Measurements from ENCODE around the gene C19orf33. TPM values are rescaled to one million over a fixed set of nuclear protein-coding genes. Genes with fewer than 3 reads are reported as not detected.

C19orf33 gene
- total and polyA plus RNA-seq, 2 of the 8 experiments (the other 6 are each of a cell fraction or from before 2014, with no cell fraction given): 6.0 to 36.0 TPM

DNA sequence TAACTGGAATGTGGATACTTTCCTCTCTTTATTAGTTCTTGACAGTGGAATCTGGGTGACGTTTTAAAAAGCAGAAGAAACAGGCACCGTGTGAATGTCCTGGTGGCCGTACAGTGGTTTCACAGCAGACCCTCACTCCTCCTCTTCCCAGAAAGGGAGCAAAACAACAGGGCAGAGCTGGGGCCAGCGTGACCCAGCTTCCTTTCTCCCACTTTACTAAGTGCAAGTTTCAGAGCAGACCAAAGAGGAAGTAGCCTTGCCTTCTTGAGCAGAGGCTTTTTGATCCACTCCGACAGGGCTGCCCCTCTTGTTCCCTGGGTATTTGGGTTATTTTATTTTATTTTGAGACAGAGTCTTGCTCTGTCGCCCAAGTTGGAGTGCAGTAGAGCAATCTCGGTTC, 19.6 kb upstream of the C19orf33 start:
- 91% methylated on average over 7 of the region's 7 CpGs; no CpG with 5 or more reads in 1 of the 2 experiments for WGBS, 2 experiments (ENCODE audit: extremely low coverage in 1 of 2, insufficient coverage in 1 of 2, insufficient read length in 1 of 2, insufficient replicate concordance in 2 of 2, low coverage in 1 of 2, low lambda C conversion rate in 2 of 2, missing lambda C conversion rate in 1 of 2)
- Histone ChIP-seq H3K18ac (ENCODE audit: extremely low read depth, low read length) (no peak overlapping the region), H4K5ac (ENCODE audit: insufficient read length, low read depth, low read length) (no peak overlapping the region), H2BK20ac (ENCODE audit: low read length) (no peak overlapping the region), H3K4ac (replicated peaks; ENCODE audit: insufficient read length, low read depth, low read length) (no peak overlapping the region), H3K79me1 (ENCODE audit: low read depth, low read length) (peaks cover 20% of the 10 kb centered on the region), H4K20me1 (replicated peaks in 1 of 2; ENCODE audit: control insufficient read depth in 1 of 2, insufficient read depth in 2 of 2, low read length in 2 of 2) (peaks cover 17 to 30% of the 10 kb centered on the region in 2 experiments), H2BK5ac (ENCODE audit: low read depth, low read length) (no peak overlapping the region), H2BK120ac (replicated peaks; ENCODE audit: low read depth, low read length) (no peak overlapping the region), H3K23me2 (ENCODE audit: low read depth, low read length) (no peaks in the 10 kb centered on the region), H3K14ac (ENCODE audit: insufficient read length) (no peak overlapping the region), H2AFZ (ENCODE audit: low read length) (no peak overlapping the region), H4K91ac (replicated peaks; ENCODE audit: insufficient read length, low read length) (no peak overlapping the region), H3K79me2 (ENCODE audit: control insufficient read depth in 1 of 2, insufficient read depth in 2 of 2, low read length in 2 of 2) (peaks cover 3 to 38% of the 10 kb centered on the region in 2 experiments; a peak in 3 of 4 replicates), H3K4me1 (replicated peaks in 1 of 4; ENCODE audit: control insufficient read depth in 3 of 4, insufficient read depth in 4 of 4, low read length in 3 of 4) (no peaks in the 10 kb centered on the region), H3K4me3 (ENCODE audit: extremely low read depth in 1 of 4, insufficient read depth in 2 of 4, low read depth in 3 of 4, low read length in 4 of 4) (no peak overlapping the region), H3K27me3 (replicated peaks in 1 of 4; ENCODE audit: control insufficient read depth in 3 of 4, extremely low read depth in 1 of 4, insufficient read depth in 3 of 4, low read length in 3 of 4) (no peaks in the 10 kb centered on the region), H3K27ac (ENCODE audit: low read depth, low read length) (no peak overlapping the region), H3K56ac (replicated peaks; ENCODE audit: insufficient read length, low read depth, low read length) (no peak overlapping the region), H2BK15ac (ENCODE audit: low read length) (no peak overlapping the region), H3K36me3 (ENCODE audit: control insufficient read depth in 2 of 4, insufficient read depth in 4 of 4, low read length in 3 of 4) (peaks cover 8 to 42% (median 20%) of the 10 kb centered on the region in 4 experiments), H2AK5ac (ENCODE audit: low read depth, low read length) (no peak overlapping the region), H3K23ac (ENCODE audit: insufficient read length) (no peak overlapping the region), H4K8ac (ENCODE audit: extremely low read depth, insufficient read depth, low read length) (no peak overlapping the region), H3K9me3 (ENCODE audit: insufficient read depth in 2 of 2, low read depth in 1 of 2, low read length in 1 of 2) (no peaks in the 10 kb centered on the region), H3K9ac (replicated peaks in 1 of 4; ENCODE audit: extremely low read depth in 1 of 4, low read depth in 3 of 4, low read length in 3 of 4) (no peak overlapping the region), H3K4me2 (ENCODE audit: insufficient read depth in 1 of 2, low read depth in 2 of 2, low read length in 2 of 2) (no peak overlapping the region), H2BK12ac (ENCODE audit: low read depth, low read length) (no peak overlapping the region)
- TF ChIP-seq ZNF274 (IDR thresholded peaks at IDR 0.05; ENCODE audit: borderline replicate concordance, extremely low read depth, low read length) (no peak), TAF7 (optimal IDR thresholded peaks at IDR 0.05; ENCODE audit: borderline replicate concordance, low read depth, low read length) (no peak), POLR2A (IDR thresholded peaks at IDR 0.05; ENCODE audit: control extremely low read depth in 1 of 2, low read depth in 2 of 2, low read length in 2 of 2) (no peak), CTBP2 (IDR thresholded peaks at IDR 0.05; ENCODE audit: borderline replicate concordance, insufficient read depth, insufficient read length, low read length) (no peak), POU5F1 (IDR thresholded peaks at IDR 0.05; ENCODE audit: low read depth, low read length) (no peak), KDM5A (IDR thresholded peaks at IDR 0.05; ENCODE audit: low read length) (no peak), JUND (IDR thresholded peaks at IDR 0.05; ENCODE audit: low read length) (no peak), RFX5 (IDR thresholded peaks at IDR 0.05; ENCODE audit: borderline replicate concordance, low read depth, low read length) (no peak), EZH2 (IDR thresholded peaks at IDR 0.05; ENCODE audit: low read depth, low read length, severe bottlenecking) (no peak), SAP30 (IDR thresholded peaks at IDR 0.05; ENCODE audit: insufficient read depth, insufficient replicate concordance, low read length) (no peak)
- TF ChIP-seq, protein P1, sequence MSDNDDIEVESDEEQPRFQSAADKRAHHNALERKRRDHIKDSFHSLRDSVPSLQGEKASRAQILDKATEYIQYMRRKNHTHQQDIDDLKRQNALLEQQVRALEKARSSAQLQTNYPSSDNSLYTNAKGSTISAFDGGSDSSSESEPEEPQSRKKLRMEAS (IDR thresholded peaks at IDR 0.05): no peak
- ChIA-PET CTCF (ENCODE audit: partially characterized antibody) (interaction anchor here (1.2 to 2.3 kb wide), 5 partner anchors 11 to 41 kb away, joined by 4 to 10 read pairs (median 5); partner anchors contain the start of gene C19orf33), POLR2A (ENCODE audit: partially characterized antibody) (interaction anchor here (1.4 to 2.5 kb wide), 3 partner anchors 9 to 19 kb away, joined by 3 to 10 read pairs (median 10); partner anchors contain the start of gene SPINT2)
- DNase-seq (ENCODE audit: low read depth in 1 of 2, low spot score in 2 of 2) (no peak), FAIRE-seq (no peak)

Data from H1 (cell line).